ENCODE measurements around the gene GCNT1. TPM values are rescaled to one million over a fixed set of nuclear protein-coding genes. Genes with fewer than 3 reads are reported as not detected.
"Not testable (repeated sequence)": the region's sequence is repeated elsewhere in the genome, so short reads cannot be mapped to it uniquely, and the experiment has no call there.

Gene GCNT1
- total and polyA plus RNA-seq, 2 experiments from 2014 or later = 0.22 to 0.66 TPM

GRCh38 chr9:76465442-76466298 lies 6.7 kb downstream of the GCNT1 start:
- Histone ChIP-seq H3K4me3 (no peak overlapping the region), H3K36me3 (no peaks in the 10 kb centered on the region), H3K27ac (no peak overlapping the region), H3K4me1 (ENCODE audit: low read depth) (no peaks in the 10 kb centered on the region), H3K27me3 (no peaks in the 10 kb centered on the region), H3K9me3 (ENCODE audit: low read depth) (no peaks in the 10 kb centered on the region)
- no peak for TF ChIP-seq CTCF (IDR thresholded peaks at IDR 0.05; ENCODE audit: low read depth, low read length)
- no peak for DNase-seq (ENCODE audit: low read depth in 1 of 2, low spot score in 1 of 2)

GRCh38 chr9:76466299-76466605 lies 7.3 kb downstream of the GCNT1 start:
- Histone ChIP-seq H3K27ac (no peak overlapping the region), H3K36me3 (no peaks in the 10 kb centered on the region), H3K9me3 (ENCODE audit: low read depth) (no peaks in the 10 kb centered on the region), H3K27me3 (no peaks in the 10 kb centered on the region), H3K4me3 (no peak overlapping the region), H3K4me1 (ENCODE audit: low read depth) (no peaks in the 10 kb centered on the region)
- DNase-seq (ENCODE audit: low read depth in 1 of 2, low spot score in 1 of 2) = no peak
- no peak for TF ChIP-seq CTCF (IDR thresholded peaks at IDR 0.05; ENCODE audit: low read depth, low read length)

- H3K27ac ChIP-seq = no peak overlapping the region
- DNase-seq (ENCODE audit: low read depth in 1 of 2, low spot score in 1 of 2) = no peak
- TF ChIP-seq CTCF (IDR thresholded peaks at IDR 0.05; ENCODE audit: low read depth, low read length) = no peak
- no peaks in the 10 kb centered on the region for H3K36me3 ChIP-seq
- no peak overlapping the region for H3K4me3 ChIP-seq
- no peaks in the 10 kb centered on the region for H3K4me1 ChIP-seq (ENCODE audit: low read depth)
- H3K9me3 ChIP-seq (ENCODE audit: low read depth) = no peaks in the 10 kb centered on the region
- no peaks in the 10 kb centered on the region for H3K27me3 ChIP-seq
These were observed 15.4 kb downstream of the GCNT1 start for GRCh38 chr9:76474419-76474818.

- Histone ChIP-seq H3K27me3 (no peaks in the 10 kb centered on the region), H3K27ac (no peak overlapping the region), H3K4me3 (no peak overlapping the region), H3K36me3 (no peaks in the 10 kb centered on the region), H3K9me3 (ENCODE audit: low read depth) (no peaks in the 10 kb centered on the region), H3K4me1 (ENCODE audit: low read depth) (no peaks in the 10 kb centered on the region)
- no peak for TF ChIP-seq CTCF (IDR thresholded peaks at IDR 0.05; ENCODE audit: low read depth, low read length)
- no peak for DNase-seq (ENCODE audit: low read depth in 1 of 2, low spot score in 1 of 2)
These were observed 16.7 kb downstream of the GCNT1 start for GRCh38 chr9:76475686-76476085.

GRCh38 chr9:76477818-76478217 lies 18.8 kb downstream of the GCNT1 start:
- not testable (repeated sequence) for H3K4me1 ChIP-seq (ENCODE audit: low read depth); H3K27me3 ChIP-seq; DNase-seq (ENCODE audit: low read depth in 1 of 2, low spot score in 1 of 2); H3K36me3 ChIP-seq; H3K27ac ChIP-seq; H3K9me3 ChIP-seq (ENCODE audit: low read depth); H3K4me3 ChIP-seq

- H3K36me3 ChIP-seq = no peaks in the 10 kb centered on the region
- no peak for DNase-seq (ENCODE audit: low read depth in 1 of 2, low spot score in 1 of 2)
These were observed 19.2 kb downstream of the GCNT1 start for GRCh38 chr9:76478226-76478625.

GRCh38 chr9:76479337-76479736 lies 20.4 kb downstream of the GCNT1 start:
- DNase-seq (ENCODE audit: low read depth in 1 of 2, low spot score in 1 of 2); H3K36me3 ChIP-seq; H3K4me3 ChIP-seq; H3K27me3 ChIP-seq; H3K4me1 ChIP-seq (ENCODE audit: low read depth); H3K27ac ChIP-seq; H3K9me3 ChIP-seq (ENCODE audit: low read depth): not testable (repeated sequence)

More at GRCh38 chr9:76478226-76478625, 19.2 kb downstream of the GCNT1 start:
- no peak overlapping the region for H3K27ac ChIP-seq
- H3K9me3 ChIP-seq (ENCODE audit: low read depth) = no peaks in the 10 kb centered on the region
- no peak overlapping the region for H3K4me3 ChIP-seq
- no peak for TF ChIP-seq CTCF (IDR thresholded peaks at IDR 0.05; ENCODE audit: low read depth, low read length)
- no peaks in the 10 kb centered on the region for H3K4me1 ChIP-seq (ENCODE audit: low read depth)
- H3K27me3 ChIP-seq = no peaks in the 10 kb centered on the region

All from cardiac muscle cell (in vitro differentiated cells and primary cell).